Stimulated activated naive CD8-positive, alpha-beta T cell treated with anti-CD3 and anti-CD28 coated beads, Interleukin-15, Interleukin-2, amounts not matched to agents 100 ng/mL and 50 ng/mL, for 24 hours (primary cell): ENCODE measurements around the gene RNF208.
"Not testable (repeated sequence)": the region's sequence is repeated elsewhere in the genome, so short reads cannot be mapped to it uniquely, and the experiment has no call there.

Experiments used
- H3K27ac Mint-ChIP-seq: one replicate; pipeline ENCODE4 v1.8.0; 2021; ENCODE audit warnings: mild to moderate bottlenecking, mixed read lengths
- H3K27me3 Mint-ChIP-seq: one replicate; pipeline ENCODE4 v1.8.0; 2021; ENCODE audit warnings: mixed read lengths
- H3K36me3 Mint-ChIP-seq: one replicate; pipeline ENCODE4 v1.8.0; 2021; ENCODE audit warnings: low read depth, mixed read lengths
- H3K4me1 Mint-ChIP-seq: one replicate; pipeline ENCODE4 v1.8.0; 2021; ENCODE audit warnings: low read depth, mixed read lengths
- H3K4me3 Mint-ChIP-seq: one replicate; pipeline ENCODE4 v1.8.0; 2021; ENCODE audit warnings: mild to moderate bottlenecking, mixed read lengths
- H3K9me3 Mint-ChIP-seq: one replicate; pipeline ENCODE4 v1.8.0; 2021; ENCODE audit warnings: mixed read lengths

The RNF208 gene

GRCh38 chr9:137245450-137246421, 23.7 kb upstream of the RNF208 start:
- H3K27ac Mint-ChIP-seq = no peak overlapping the region
- peaks cover 27% of the 10 kb centered on the region for H3K36me3 Mint-ChIP-seq
- no peaks in the 10 kb centered on the region for H3K9me3 Mint-ChIP-seq
- peaks cover 15% of the 10 kb centered on the region for H3K4me1 Mint-ChIP-seq
- no peaks in the 10 kb centered on the region for H3K27me3 Mint-ChIP-seq
- no peak overlapping the region for H3K4me3 Mint-ChIP-seq

DNA sequence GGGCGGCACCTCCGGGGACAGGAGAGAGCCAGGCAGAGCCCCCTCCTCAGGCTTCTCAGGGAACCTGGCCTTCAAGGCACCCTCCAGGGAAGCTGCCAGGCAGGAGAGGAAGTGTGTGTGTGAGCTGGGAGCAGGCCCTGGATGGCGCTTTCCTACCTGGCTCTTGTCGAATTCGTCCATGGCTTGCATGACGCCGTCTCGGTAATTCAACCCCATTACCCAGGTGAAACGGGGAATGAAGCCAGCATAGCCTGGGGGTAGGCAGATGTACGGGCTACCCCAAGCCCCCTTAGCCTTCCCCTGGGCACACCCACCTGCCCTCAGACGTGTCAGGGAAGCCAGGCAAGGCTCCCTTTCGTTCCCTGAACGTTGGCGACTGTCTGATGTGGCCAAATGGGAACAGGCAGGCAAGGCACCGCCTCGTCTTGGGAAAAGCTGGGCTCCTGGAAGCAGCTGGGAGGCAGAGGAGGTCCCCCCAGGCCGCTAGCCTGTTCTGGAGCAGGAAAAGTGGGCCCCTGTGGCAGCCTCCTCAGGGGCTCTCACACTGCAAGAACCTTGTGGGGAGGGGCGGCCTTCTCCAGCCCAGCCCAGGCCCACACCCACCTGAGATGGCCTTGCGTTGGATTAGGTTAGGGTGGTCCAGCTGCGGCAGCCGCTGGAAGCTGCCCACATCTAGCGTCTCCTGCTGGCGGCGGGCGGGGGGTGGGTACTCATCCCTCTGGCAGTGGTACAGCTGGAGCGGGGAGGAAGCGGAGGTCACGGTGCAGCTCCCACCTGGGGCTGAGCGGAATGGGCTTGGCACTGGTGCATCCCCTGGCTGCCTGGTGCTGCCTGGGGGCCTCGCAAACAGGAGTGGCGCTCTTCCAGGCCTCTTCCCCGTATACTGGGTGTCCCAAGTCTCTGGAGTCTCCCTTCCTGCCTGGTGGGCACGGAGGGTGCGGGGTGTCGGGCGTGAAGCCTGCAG, 22.7 kb upstream of the RNF208 start:
- no peaks in the 10 kb centered on the region for H3K27me3 Mint-ChIP-seq
- no peak overlapping the region for H3K27ac Mint-ChIP-seq
- peaks cover 17% of the 10 kb centered on the region for H3K4me1 Mint-ChIP-seq
- H3K4me3 Mint-ChIP-seq = no peak overlapping the region
- H3K36me3 Mint-ChIP-seq = peaks cover 27% of the 10 kb centered on the region
- no peaks in the 10 kb centered on the region for H3K9me3 Mint-ChIP-seq

- Mint-ChIP-seq H3K4me3 (peak overlapping the region; percentile 85), H3K27ac (peak overlapping the region; percentile 55), H3K4me1 (peaks cover 24% of the 10 kb centered on the region), H3K27me3 (no peaks in the 10 kb centered on the region), H3K9me3 (no peaks in the 10 kb centered on the region), H3K36me3 (peaks cover 27% of the 10 kb centered on the region)
Observed at GRCh38 chr9:137243626-137244485, 21.8 kb upstream of the RNF208 start.

GRCh38 chr9:137243266-137243625, 21.2 kb upstream of the RNF208 start:
- not testable (repeated sequence) for H3K9me3 Mint-ChIP-seq

GRCh38 chr9:137242269-137243203, 20.5 kb upstream of the RNF208 start:
- peaks cover 33% of the 10 kb centered on the region for H3K4me1 Mint-ChIP-seq
- peak overlapping the region; percentile 85 for H3K4me3 Mint-ChIP-seq
- H3K9me3 Mint-ChIP-seq = no peaks in the 10 kb centered on the region
- no peaks in the 10 kb centered on the region for H3K27me3 Mint-ChIP-seq
- H3K27ac Mint-ChIP-seq = peak overlapping the region; percentile 61
- peaks cover 27% of the 10 kb centered on the region for H3K36me3 Mint-ChIP-seq

More at GRCh38 chr9:137243266-137243625, 21.2 kb upstream of the RNF208 start:
- Mint-ChIP-seq H3K27ac (peak overlapping the region; percentile 55), H3K4me3 (peak overlapping the region; percentile 85), H3K4me1 (peaks cover 29% of the 10 kb centered on the region), H3K36me3 (peaks cover 27% of the 10 kb centered on the region)
- H3K27me3 Mint-ChIP-seq = not testable (repeated sequence)

DNA sequence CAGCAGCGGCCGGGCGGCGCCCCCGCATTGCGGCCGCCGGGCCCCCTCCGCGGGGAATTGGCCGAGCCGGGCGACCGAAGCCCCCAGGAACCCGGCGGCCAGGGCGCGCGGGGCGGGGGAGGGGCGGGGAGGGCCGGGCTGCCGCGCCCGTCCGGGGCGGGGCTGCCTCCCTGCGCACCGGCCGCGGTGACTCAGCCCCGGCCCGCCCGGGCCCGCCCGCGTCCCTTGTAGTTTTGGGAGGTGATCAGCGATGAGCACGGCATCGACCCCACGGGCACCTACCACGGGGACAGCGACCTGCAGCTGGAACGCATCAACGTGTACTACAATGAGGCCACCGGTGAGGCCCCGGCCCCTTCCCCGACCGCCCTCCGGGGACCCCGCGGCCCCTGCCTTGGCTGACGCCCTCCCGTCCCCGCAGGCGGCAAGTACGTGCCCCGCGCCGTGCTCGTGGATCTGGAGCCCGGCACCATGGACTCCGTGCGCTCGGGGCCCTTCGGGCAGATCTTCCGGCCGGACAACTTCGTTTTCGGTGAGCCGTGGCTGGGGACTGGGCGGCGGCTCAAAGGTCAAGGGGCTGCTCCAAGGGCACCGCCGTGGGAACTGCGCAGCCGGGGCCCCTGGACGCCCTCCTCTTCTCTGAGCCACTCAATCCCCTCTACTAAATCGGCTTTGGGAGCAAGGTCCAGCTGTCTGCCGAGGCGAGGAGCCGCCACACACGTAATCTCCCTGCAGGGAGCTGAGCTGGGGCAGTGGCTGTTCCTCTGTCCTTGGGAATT, 19.6 kb upstream of the RNF208 start:
- Mint-ChIP-seq H3K4me1 (peaks cover 36% of the 10 kb centered on the region), H3K4me3 (peak overlapping the region; percentile 89), H3K9me3 (no peaks in the 10 kb centered on the region), H3K27me3 (no peaks in the 10 kb centered on the region), H3K36me3 (peaks cover 27% of the 10 kb centered on the region), H3K27ac (peak overlapping the region; percentile 61)

GRCh38 chr9:137240841-137241489, 18.9 kb upstream of the RNF208 start, which contains the start of gene TUBB4B:
TSS of gene TUBB4B (plus strand) at chr9:137241287. CDS start at chr9:137241361, 74 bp downstream.
- Mint-ChIP-seq H3K4me1 (peaks cover 36% of the 10 kb centered on the region), H3K36me3 (peaks cover 27% of the 10 kb centered on the region), H3K27ac (peak within 1 kb of the TSS; percentile 96), H3K4me3 (peak within 1 kb of the TSS; percentile 89), H3K27me3 (no peaks in the 10 kb centered on the region), H3K9me3 (no peaks in the 10 kb centered on the region)

DNA sequence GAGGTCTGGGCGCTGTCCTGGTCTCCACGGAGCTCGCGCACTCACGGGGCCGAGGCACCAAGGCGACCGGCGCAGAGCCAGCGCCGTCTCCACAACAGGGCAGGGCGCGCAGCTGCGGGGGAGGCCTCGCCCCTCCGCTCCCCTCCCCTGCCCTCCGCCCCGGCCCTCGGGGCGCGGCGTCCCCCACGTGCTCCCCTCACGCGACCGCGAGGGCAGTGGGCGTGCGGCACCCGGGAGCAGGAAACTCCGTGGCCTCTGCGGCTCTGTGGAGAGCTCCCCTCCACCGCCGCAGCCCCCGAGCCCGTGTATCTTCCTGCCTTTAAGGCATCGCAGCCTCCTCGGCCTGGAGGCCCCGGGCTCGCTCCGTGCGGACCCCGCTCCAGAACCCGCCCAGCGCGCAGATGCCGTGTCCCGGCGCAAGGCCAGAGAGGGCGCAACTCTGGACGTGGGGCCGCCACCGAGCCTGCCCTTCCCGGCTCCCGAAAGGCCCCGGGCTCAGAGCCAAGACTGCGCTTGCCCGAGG, 18.3 kb upstream of the RNF208 start:
- H3K27me3 Mint-ChIP-seq = no peaks in the 10 kb centered on the region

GRCh38 chr9:137239541-137240200, 17.6 kb upstream of the RNF208 start:
- not testable (repeated sequence) for H3K27me3 Mint-ChIP-seq, H3K9me3 Mint-ChIP-seq
- Mint-ChIP-seq H3K4me3 (peak overlapping the region; percentile 82), H3K36me3 (peaks cover 27% of the 10 kb centered on the region), H3K4me1 (peaks cover 36% of the 10 kb centered on the region), H3K27ac (peak overlapping the region; percentile 61)

More for the DNA sequence above, 18.3 kb upstream of the RNF208 start:
- peaks cover 36% of the 10 kb centered on the region for H3K4me1 Mint-ChIP-seq
- H3K9me3 Mint-ChIP-seq = no peaks in the 10 kb centered on the region
- peak overlapping the region; percentile 61 for H3K27ac Mint-ChIP-seq
- peaks cover 27% of the 10 kb centered on the region for H3K36me3 Mint-ChIP-seq
- peak overlapping the region; percentile 82 for H3K4me3 Mint-ChIP-seq

DNA sequence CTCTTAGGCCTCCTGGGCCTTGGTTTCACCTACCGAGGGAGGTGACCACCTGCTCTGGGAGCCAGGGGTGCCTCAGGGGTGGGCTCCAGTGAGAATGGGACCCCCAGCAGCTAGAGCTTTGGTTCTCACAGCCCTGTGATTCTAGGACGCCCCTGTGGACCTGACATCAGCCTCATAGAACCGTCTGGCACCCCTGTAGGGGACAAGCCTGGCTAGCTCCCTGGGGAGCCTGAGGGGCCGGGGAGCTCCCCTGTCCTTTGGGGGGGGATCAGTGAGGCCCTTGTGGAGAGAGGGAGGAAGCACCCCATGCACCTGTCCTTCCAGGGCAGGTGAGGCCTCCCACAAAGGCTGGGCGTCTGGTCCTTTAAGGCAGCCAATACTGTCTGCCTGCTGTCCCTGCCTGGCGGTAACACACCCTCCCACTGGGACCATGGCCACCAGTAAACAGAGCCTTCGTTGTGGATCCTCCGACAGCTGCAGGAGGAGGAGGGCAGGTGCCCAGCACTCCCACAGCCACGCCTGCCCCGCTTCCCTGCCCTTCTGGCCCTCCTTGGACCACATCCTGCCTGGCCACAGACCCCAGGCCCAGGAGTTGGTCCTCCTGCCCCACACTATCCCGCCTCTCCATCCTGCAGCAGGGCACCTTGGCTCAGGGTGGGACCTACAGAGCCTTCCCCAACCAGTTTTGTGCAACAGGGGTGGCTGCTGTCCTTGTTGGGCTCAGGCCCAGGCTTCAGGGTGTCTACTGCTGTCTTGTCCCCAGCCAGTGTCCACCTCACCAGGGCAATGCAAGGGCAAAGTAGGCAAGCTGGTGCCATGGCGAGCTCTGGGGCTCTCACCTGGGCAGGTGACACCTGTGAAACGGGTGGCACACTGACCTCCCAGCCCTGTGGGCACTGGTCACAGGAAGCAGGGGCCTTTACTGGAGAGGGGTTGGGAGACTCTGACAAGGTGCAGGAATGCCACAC, 16.0 kb upstream of the RNF208 start:
- Mint-ChIP-seq H3K36me3 (peaks cover 17% of the 10 kb centered on the region), H3K27ac (no peak overlapping the region), H3K4me3 (no peak overlapping the region), H3K27me3 (no peaks in the 10 kb centered on the region), H3K9me3 (no peaks in the 10 kb centered on the region), H3K4me1 (peaks cover 32% of the 10 kb centered on the region)

GRCh38 chr9:137236936-137237421, 14.9 kb upstream of the RNF208 start:
- H3K27ac Mint-ChIP-seq = no peak overlapping the region

More at GRCh38 chr9:137236936-137237421, 14.9 kb upstream of the RNF208 start:
- Mint-ChIP-seq H3K27me3 (no peaks in the 10 kb centered on the region), H3K4me1 (peaks cover 21% of the 10 kb centered on the region), H3K9me3 (no peaks in the 10 kb centered on the region), H3K4me3 (no peak overlapping the region), H3K36me3 (peaks cover 7% of the 10 kb centered on the region)
